OCI-LY1 (cell line): ENCODE data around the gene PEX5L.

Experiments
- H2AFZ ChIP-seq: fragments of 200-600 bp; sonication (generic), shearing (Covaris generic); 2 replicates; pipeline ENCODE4 v1.6.0; 2014; ENCODE audit warnings: antibody characterized with exemption, mild to moderate bottlenecking, low read length
- H3F3A ChIP-seq: fragments of 200-600 bp; sonication (generic), shearing (Covaris generic); 2 replicates; pipeline ENCODE4 v1.6.0; 2014; ENCODE audit warnings: mild to moderate bottlenecking, antibody characterized with exemption, low read length, moderate library complexity; ENCODE audit not compliant: insufficient read depth
- H3K27ac ChIP-seq: fragments of 200-600 bp; sonication (generic); 2 replicates; pipeline ENCODE4 v1.5.1; 2014; ENCODE audit warnings: low read length, mixed run types, mild to moderate bottlenecking, low read depth; ENCODE audit not compliant: poor library complexity, severe bottlenecking
- H3K27me3 ChIP-seq: fragments of 200-600 bp; sonication (generic); 2 replicates; pipeline ENCODE4 v1.6.0; 2014; ENCODE audit warnings: antibody characterized with exemption, mild to moderate bottlenecking, low read length, moderate library complexity; ENCODE audit not compliant: insufficient read depth
- H3K36me3 ChIP-seq: fragments of 200-600 bp; sonication (generic); 2 replicates; pipeline ENCODE4 v1.6.1; 2014; ENCODE audit warnings: mild to moderate bottlenecking, antibody characterized with exemption, low read length, moderate library complexity, mixed read lengths; ENCODE audit not compliant: insufficient read depth
- H3K4me1 ChIP-seq: fragments of 200-600 bp; sonication (generic); 2 replicates; pipeline ENCODE4 v1.5.1; 2014; ENCODE audit warnings: mild to moderate bottlenecking, low read length, moderate library complexity; ENCODE audit not compliant: insufficient read depth, severe bottlenecking
- H3K4me2 ChIP-seq: fragments of 200-600 bp; sonication (generic), shearing (Covaris generic); 2 replicates; pipeline ENCODE4 v1.6.1; 2014; ENCODE audit warnings: low read length
- H3K4me3 ChIP-seq: fragments of 200-600 bp; sonication (generic); 2 replicates; pipeline ENCODE4 v1.5.1; 2014; ENCODE audit warnings: low read length, low read depth, mild to moderate bottlenecking, mixed read lengths; ENCODE audit not compliant: poor library complexity, severe bottlenecking
- H3K79me2 ChIP-seq: fragments of 200-600 bp; shearing (Covaris generic); 2 replicates; pipeline ENCODE4 v1.6.1; 2016; ENCODE audit warnings: mixed run types, low read length, mixed read lengths; ENCODE audit not compliant: insufficient read depth
- H3K9ac ChIP-seq: fragments of 200-600 bp; sonication (generic), shearing (Covaris generic); 2 replicates; pipeline ENCODE4 v1.6.1; 2014; ENCODE audit warnings: mild to moderate bottlenecking, low read length, mixed read lengths
- H3K9me2 ChIP-seq: fragments of 200-600 bp; sonication (generic), shearing (Covaris generic); 2 replicates; pipeline ENCODE4 v1.6.1; 2014; ENCODE audit warnings: low read depth, mild to moderate bottlenecking, low read length, mixed read lengths
- H3K9me3 ChIP-seq: fragments of 200-600 bp; shearing (Covaris generic); 2 replicates; pipeline ENCODE4 v1.6.1; 2014; ENCODE audit warnings: low read length, mixed read lengths
- H4K20me1 ChIP-seq: fragments of 200-600 bp; sonication (generic), shearing (Covaris generic); 2 replicates; pipeline ENCODE4 v1.6.0; 2016; ENCODE audit warnings: mild to moderate bottlenecking, low read length; ENCODE audit not compliant: insufficient read depth
- EZH2 ChIP-seq: fragments of 200-600 bp; sonication (generic), shearing (Covaris generic); IDR thresholded peaks from 2 replicates; pipeline ENCODE4 v1.8.0; 2017; ENCODE audit warnings: borderline replicate concordance, mixed run types, mild to moderate bottlenecking, antibody characterized with exemption, low read length, moderate library complexity, mixed read lengths
- TF ChIP-seq, protein P1 (sequence below): fragments of 200-600 bp; sonication (generic), shearing (Covaris generic); IDR thresholded peaks from 2 replicates; pipeline ENCODE4 v1.5.1; 2017; ENCODE audit warnings: mild to moderate bottlenecking, antibody characterized with exemption, low read length, moderate library complexity, mixed read lengths

PEX5L gene, protein sequence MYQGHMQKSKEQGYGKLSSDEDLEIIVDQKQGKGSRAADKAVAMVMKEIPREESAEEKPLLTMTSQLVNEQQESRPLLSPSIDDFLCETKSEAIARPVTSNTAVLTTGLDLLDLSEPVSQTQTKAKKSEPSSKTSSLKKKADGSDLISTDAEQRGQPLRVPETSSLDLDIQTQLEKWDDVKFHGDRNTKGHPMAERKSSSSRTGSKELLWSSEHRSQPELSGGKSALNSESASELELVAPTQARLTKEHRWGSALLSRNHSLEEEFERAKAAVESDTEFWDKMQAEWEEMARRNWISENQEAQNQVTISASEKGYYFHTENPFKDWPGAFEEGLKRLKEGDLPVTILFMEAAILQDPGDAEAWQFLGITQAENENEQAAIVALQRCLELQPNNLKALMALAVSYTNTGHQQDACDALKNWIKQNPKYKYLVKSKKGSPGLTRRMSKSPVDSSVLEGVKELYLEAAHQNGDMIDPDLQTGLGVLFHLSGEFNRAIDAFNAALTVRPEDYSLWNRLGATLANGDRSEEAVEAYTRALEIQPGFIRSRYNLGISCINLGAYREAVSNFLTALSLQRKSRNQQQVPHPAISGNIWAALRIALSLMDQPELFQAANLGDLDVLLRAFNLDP

GRCh38 chr3:180036671-180037455 is at the start of gene PEX5L:
Gene PEX5L, minus strand, starts transcription at chr3:180036937. Its CDS starts 338 bp downstream, at chr3:180036599.
- H3F3A ChIP-seq: no peaks in the 10 kb centered on the region
- no peak within 1 kb of the TSS for H3K4me2 ChIP-seq
- H3K27me3 ChIP-seq: no peaks in the 10 kb centered on the region
- no peaks in the 10 kb centered on the region for H4K20me1 ChIP-seq
- H3K36me3 ChIP-seq: no peaks in the 10 kb centered on the region
- no peak within 1 kb of the TSS for H3K27ac ChIP-seq
- peaks cover 4% of the 10 kb centered on the region for H3K4me1 ChIP-seq
- TF ChIP-seq, protein P1, sequence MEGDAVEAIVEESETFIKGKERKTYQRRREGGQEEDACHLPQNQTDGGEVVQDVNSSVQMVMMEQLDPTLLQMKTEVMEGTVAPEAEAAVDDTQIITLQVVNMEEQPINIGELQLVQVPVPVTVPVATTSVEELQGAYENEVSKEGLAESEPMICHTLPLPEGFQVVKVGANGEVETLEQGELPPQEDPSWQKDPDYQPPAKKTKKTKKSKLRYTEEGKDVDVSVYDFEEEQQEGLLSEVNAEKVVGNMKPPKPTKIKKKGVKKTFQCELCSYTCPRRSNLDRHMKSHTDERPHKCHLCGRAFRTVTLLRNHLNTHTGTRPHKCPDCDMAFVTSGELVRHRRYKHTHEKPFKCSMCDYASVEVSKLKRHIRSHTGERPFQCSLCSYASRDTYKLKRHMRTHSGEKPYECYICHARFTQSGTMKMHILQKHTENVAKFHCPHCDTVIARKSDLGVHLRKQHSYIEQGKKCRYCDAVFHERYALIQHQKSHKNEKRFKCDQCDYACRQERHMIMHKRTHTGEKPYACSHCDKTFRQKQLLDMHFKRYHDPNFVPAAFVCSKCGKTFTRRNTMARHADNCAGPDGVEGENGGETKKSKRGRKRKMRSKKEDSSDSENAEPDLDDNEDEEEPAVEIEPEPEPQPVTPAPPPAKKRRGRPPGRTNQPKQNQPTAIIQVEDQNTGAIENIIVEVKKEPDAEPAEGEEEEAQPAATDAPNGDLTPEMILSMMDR: no peak
- TF ChIP-seq EZH2: no peak
- H2AFZ ChIP-seq: no peak within 1 kb of the TSS
- peaks cover 4% of the 10 kb centered on the region; the same call in 1 of the 2 replicates for H3K9me3 ChIP-seq
- H3K9me2 ChIP-seq: no peaks in the 10 kb centered on the region
- no peak within 1 kb of the TSS for H3K4me3 ChIP-seq
- H3K9ac ChIP-seq: no peak within 1 kb of the TSS
- no peaks in the 10 kb centered on the region for H3K79me2 ChIP-seq

GRCh38 chr3:180085122-180085710 is 48.5 kb upstream of the PEX5L start:
- TF ChIP-seq, protein P1: peak; percentile 77
- TF ChIP-seq EZH2: no peak
- Histone ChIP-seq H3K27ac (no peak overlapping the region), H3K9me3 (0 out of 2 replicates have a peak, but pooled peaks cover 5% of the 10 kb centered on the region), H3K27me3 (no peaks in the 10 kb centered on the region), H3K9me2 (no peaks in the 10 kb centered on the region), H3K4me2 (no peak overlapping the region), H3K79me2 (no peaks in the 10 kb centered on the region), H4K20me1 (no peaks in the 10 kb centered on the region), H3F3A (no peaks in the 10 kb centered on the region), H3K9ac (no peak overlapping the region), H3K36me3 (no peaks in the 10 kb centered on the region), H3K4me1 (no peaks in the 10 kb centered on the region), H2AFZ (no peak overlapping the region), H3K4me3 (no peak overlapping the region)

DNA sequence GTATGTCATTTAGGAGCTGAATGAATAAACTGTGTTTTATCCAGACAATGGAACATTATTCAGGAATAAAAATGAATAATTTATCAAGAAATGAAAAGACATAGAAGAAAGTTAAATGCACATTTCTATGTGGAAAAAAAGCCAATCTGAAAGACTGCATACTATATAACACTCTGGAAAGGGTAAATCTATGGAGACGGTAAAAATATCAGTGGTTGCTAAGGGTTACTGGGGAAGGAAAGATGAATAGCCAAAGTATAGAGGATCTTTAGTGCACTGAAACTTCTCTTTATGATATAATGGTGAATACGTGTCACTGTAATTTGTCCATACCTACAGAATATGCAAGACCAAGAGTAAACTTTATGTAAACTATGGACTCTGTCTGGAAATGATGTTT is 46.0 kb upstream of the PEX5L start:
- Histone ChIP-seq H3K79me2 (no peaks in the 10 kb centered on the region), H4K20me1 (no peaks in the 10 kb centered on the region), H2AFZ (no peak overlapping the region), H3F3A (no peaks in the 10 kb centered on the region), H3K9me2 (no peaks in the 10 kb centered on the region), H3K4me2 (no peak overlapping the region), H3K4me3 (no peak overlapping the region), H3K27ac (no peak overlapping the region), H3K36me3 (no peaks in the 10 kb centered on the region), H3K9ac (no peak overlapping the region), H3K9me3 (0 out of 2 replicates have a peak, but pooled peaks cover 5% of the 10 kb centered on the region), H3K27me3 (no peaks in the 10 kb centered on the region), H3K4me1 (no peaks in the 10 kb centered on the region)
- TF ChIP-seq EZH2: no peak
- TF ChIP-seq, protein P1: no peak
